HG02840 (cell line): Measurements from ENCODE around the gene XRCC3.
"Not testable (repeated sequence)": the region's sequence is repeated elsewhere in the genome, so short reads cannot be mapped to it uniquely, and the experiment has no call there.

Experiments
- ATAC-seq: cut with Tn5 transposase; IDR thresholded peaks from one replicate; pipeline ENCODE4 v1.9.1; 2021; ENCODE audit warnings: mild to moderate bottlenecking, moderate library complexity, moderate number of reproducible peaks; ENCODE audit not compliant: unreplicated experiment, low FRiP score

The XRCC3 gene

GRCh38 chr14:103676881-103677675, 38.2 kb downstream of the XRCC3 start:
- ATAC-seq: no peak

DNA sequence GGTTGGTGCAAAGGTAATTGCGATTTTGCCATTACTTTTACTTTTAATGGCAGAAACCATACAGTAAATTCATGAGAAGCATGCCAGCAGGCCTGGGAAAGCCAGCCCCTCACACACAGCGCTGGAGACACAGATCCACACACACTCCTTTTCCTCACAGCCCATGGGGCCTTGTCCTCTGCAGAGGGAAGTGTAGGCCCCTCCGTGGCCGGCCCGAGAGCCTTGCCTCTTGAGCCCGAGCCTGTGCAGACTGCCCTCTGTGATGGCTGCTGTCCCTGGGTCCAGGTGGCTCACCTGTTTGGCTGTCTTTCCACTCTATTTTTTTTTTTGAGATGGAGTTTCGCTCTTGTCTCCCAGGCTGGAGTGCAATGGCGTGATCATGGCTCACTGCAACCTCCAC, 39.3 kb downstream of the XRCC3 start:
- ATAC-seq: no peak

- no peak for ATAC-seq
These were observed 43.3 kb downstream of the XRCC3 start for GRCh38 chr14:103671911-103672310.

DNA sequence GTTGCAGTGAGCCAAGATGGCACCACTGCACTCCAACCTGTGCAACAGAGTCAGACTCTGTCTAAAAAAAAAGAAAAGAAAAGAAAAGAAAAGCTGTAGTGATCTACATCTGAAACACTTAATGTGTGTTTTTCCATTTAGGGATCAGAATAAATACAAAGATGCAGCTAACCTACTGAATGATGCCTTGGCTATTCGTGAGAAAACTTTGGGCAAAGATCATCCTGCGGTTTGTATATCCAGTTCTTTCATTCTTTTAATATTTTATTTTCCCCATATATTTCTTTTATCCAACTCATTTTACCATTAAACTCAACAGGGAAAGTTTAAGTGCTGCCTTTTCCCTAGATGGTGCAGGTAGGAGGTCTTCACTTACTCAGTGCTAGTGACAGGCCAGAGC, 45.9 kb downstream of the XRCC3 start:
- ATAC-seq: no peak

DNA sequence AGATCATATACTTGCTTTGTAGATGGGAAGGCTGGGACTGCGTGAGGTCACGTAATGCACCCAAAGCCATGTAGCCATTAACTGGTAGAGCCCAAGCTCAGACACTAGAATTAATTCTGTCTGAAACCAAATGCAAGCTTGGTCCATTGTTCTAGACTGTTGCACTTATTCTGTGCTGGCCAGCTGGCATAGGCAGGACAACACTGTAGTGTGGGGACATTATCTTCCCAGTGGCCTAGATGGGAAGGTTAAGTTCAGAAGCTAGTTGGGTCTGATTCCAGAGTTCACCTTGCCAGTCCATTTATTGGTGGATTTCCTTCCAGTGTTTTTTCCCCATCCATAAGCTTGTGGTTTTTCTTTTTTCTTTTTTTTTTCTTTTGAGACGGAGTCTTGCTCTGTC, 47.1 kb downstream of the XRCC3 start:
- no peak for ATAC-seq

DNA sequence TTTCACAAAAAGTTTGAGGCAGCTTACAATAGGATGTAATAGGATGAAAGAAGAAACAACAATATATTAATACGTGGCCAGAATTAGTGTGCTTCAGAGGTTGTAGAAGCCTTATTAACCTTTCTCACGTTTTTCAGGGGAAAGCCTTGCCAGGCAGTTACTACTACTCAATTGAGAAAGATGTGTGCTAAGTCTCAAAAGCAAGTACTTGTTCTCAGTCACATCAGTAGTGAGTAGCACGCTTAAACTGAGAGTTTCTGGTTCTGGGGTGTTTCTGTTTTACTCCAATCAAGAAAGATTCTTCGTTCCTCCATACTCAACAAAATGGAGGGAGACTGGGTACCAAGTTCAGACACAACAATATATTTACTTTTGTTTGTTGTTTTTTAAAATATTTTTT, 47.6 kb downstream of the XRCC3 start:
- ATAC-seq: no peak

- no peak for ATAC-seq
These were observed 51.7 kb downstream of the XRCC3 start for GRCh38 chr14:103663506-103663905.

GRCh38 chr14:103662591-103662990, 52.7 kb downstream of the XRCC3 start:
- no peak for ATAC-seq

DNA sequence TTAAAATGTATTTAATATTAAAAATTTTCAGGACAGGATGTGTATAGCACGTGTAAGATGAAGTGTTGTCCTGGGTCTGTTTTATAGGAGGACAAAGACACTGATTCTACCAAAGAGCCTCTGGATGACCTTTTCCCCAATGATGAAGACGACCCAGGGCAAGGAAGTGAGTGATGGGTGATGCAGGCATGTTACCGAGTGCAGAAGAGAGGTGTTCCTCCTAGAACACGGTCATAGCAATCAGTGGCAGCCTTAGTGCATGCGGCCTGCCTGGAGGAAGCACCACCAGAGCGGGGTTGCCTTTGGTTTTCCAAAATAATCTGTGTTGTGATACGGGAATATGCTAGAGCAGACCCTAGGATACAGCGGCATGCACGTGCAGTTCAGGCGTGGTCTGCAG, 53.2 kb downstream of the XRCC3 start:
- ATAC-seq: no peak

GRCh38 chr14:103659631-103660030, 55.6 kb downstream of the XRCC3 start:
- ATAC-seq: no peak

GRCh38 chr14:103657471-103657870, 57.8 kb downstream of the XRCC3 start:
- no peak for ATAC-seq

GRCh38 chr14:103656756-103657133, 58.5 kb downstream of the XRCC3 start:
- no peak for ATAC-seq

GRCh38 chr14:103656031-103656755, 59.1 kb downstream of the XRCC3 start:
- ATAC-seq: no peak

GRCh38 chr14:103654619-103655018, 60.6 kb downstream of the XRCC3 start:
- no peak for ATAC-seq

DNA sequence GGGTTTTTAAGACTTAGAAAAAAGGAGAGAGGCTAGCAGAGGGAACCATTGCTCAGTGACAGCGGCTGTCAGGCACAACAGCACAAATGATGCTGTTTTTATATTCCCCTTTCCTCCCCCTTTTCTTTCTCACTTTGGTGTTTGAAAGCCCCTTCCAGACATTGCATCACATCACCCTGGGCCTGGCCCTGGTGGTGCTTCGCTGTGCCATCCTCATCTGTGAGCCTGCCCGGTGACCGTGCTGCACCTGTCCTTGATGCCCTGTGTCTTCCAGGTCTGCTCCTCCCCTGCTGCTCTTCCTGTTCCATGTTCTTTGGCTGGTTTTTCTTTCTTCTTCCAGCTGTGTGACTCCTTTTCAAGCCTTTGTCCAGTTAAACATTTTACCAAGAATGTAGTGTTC, 61.4 kb downstream of the XRCC3 start:
- no peak for ATAC-seq

GRCh38 chr14:103653336-103653735, 61.9 kb downstream of the XRCC3 start:
- ATAC-seq: not testable (repeated sequence)

- no peak for ATAC-seq
These were observed 62.4 kb downstream of the XRCC3 start for GRCh38 chr14:103652806-103653205.

DNA sequence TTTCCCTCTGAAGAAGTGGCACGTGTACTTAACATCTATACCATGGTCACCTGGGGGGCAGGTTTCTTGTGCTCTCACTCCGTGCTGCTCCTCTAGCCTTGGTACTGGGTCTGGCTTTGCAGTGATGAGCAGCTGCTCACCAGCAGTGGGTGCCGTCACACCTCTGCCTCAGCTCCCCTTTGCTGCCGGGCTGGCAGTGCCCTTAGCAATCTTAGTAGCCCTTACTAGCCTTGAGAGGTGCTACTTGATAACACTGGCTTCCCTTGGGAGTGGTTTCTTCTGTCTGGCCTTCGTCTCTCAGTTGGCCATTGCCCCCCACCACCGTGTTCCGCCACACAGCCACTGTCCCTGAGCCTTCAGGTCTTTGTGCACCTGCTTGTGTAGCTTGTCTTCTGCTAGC, 63.7 kb downstream of the XRCC3 start:
- no peak for ATAC-seq

DNA sequence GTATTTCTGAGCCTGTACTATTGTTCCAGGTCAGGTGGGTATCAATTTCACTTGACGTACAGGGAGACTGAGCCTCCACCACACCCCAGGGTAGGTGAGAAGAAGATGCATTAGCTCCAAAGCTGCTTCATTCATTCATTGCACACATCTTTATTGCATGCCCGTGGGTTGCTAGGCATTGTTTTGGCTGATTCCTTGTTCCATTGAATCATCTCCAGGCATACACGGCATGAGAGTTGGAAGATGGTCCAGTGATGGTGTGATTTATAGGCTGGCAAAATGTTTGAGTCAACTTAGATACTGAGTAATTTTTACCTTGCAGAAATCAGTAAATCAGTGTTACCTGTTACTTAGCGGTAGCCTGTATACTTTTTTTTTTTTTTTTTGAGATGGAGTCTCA, 65.0 kb downstream of the XRCC3 start:
- no peak for ATAC-seq

- ATAC-seq: no peak
These were observed 66.2 kb downstream of the XRCC3 start for GRCh38 chr14:103649001-103649400.
